Liver (tissue), 9 donors: ENCODE data around the gene ST7. TPM values are rescaled to one million over a fixed set of nuclear protein-coding genes. Genes with fewer than 3 reads are reported as not detected.

ENCODE experiments used
- DNase-seq: peaks from one replicate; pipeline ENCODE4 v3.0.0-alpha.2; 2017; ENCODE audit warnings: low spot score
- H3K27ac ChIP-seq, 2 donors: one replicate each; pipeline ENCODE4 v1.7.0; 2013; ENCODE audit warnings: inconsistent platforms in 2 of 2, low read length in 2 of 2, control low read depth in 1 of 2, low read depth in 1 of 2, mild to moderate bottlenecking in 1 of 2
- H3K27me3 ChIP-seq, 4 donors: one replicate each; pipeline versions ENCODE4 v1.6.1 to v1.7.0; 2013; ENCODE audit warnings: low read length in 3 of 4, inconsistent platforms in 1 of 4, mild to moderate bottlenecking in 1 of 4, moderate library complexity in 1 of 4; ENCODE audit not compliant: control insufficient read depth in 4 of 4, insufficient read depth in 4 of 4
- H3K36me3 ChIP-seq, 4 donors: one replicate each; pipeline versions ENCODE4 v1.6.1 to v1.7.0; 2013; ENCODE audit warnings: low read length in 3 of 4, mild to moderate bottlenecking in 3 of 4, low read depth in 1 of 4, moderate library complexity in 1 of 4; ENCODE audit not compliant: control insufficient read depth in 4 of 4, insufficient read depth in 3 of 4
- H3K4me1 ChIP-seq, 4 donors: one replicate each; pipeline versions ENCODE4 v1.6.1 to v1.7.0; 2013; ENCODE audit warnings: low read length in 3 of 4, mild to moderate bottlenecking in 3 of 4, moderate library complexity in 1 of 4; ENCODE audit not compliant: control insufficient read depth in 4 of 4, insufficient read depth in 4 of 4
- H3K4me3 ChIP-seq, 3 donors: one replicate each; pipeline versions ENCODE4 v1.6.1 to v1.7.0; 2013; ENCODE audit warnings: low read length in 3 of 3, control low read depth in 1 of 3, low read depth in 1 of 3, mild to moderate bottlenecking in 1 of 3
- H3K9ac ChIP-seq, 2 donors: one replicate each; pipeline ENCODE4 v1.7.0; 2013; ENCODE audit warnings: low read length in 2 of 2, mild to moderate bottlenecking in 2 of 2, moderate library complexity in 2 of 2, control low read depth in 1 of 2, low read depth in 1 of 2
- H3K9me3 ChIP-seq, 4 donors: one replicate each; pipeline versions ENCODE4 v1.6.1 to v1.7.0; 2013; ENCODE audit warnings: low read length in 3 of 4; ENCODE audit not compliant: control insufficient read depth in 4 of 4
- EGR1 ChIP-seq, 2 donors: IDR thresholded peaks; 2 replicates each; pipeline ENCODE4 v1.6.1; 2016 to 2018; ENCODE audit warnings: antibody characterized with exemption in 2 of 2, low read depth in 2 of 2
- FOXA1 ChIP-seq: IDR thresholded peaks from 2 replicates; pipeline ENCODE4 v1.6.1; 2016; ENCODE audit warnings: antibody characterized with exemption
- MAX ChIP-seq: IDR thresholded peaks from 2 replicates; pipeline ENCODE4 v1.6.1; 2016; ENCODE audit warnings: antibody characterized with exemption
- NR2F2 ChIP-seq: IDR thresholded peaks from 2 replicates; pipeline ENCODE4 v1.6.1; 2016; ENCODE audit warnings: antibody characterized with exemption
- RAD21 ChIP-seq, 2 donors: IDR thresholded peaks; 2 replicates each; pipeline ENCODE4 v1.6.1; 2016; ENCODE audit warnings: antibody characterized with exemption in 2 of 2, mild to moderate bottlenecking in 2 of 2
- REST ChIP-seq: IDR thresholded peaks from 2 replicates; pipeline ENCODE4 v1.6.1; 2016; ENCODE audit warnings: antibody characterized with exemption, mild to moderate bottlenecking
- RXRA ChIP-seq, 2 donors: IDR thresholded peaks; 2 replicates each; pipeline ENCODE4 v1.6.1; 2017 to 2018; ENCODE audit warnings: antibody characterized with exemption in 2 of 2, mild to moderate bottlenecking in 1 of 2
- TAF1 ChIP-seq: conservative IDR thresholded peaks from 2 replicates; pipeline ENCODE4 v1.6.1; 2016; ENCODE audit warnings: antibody characterized with exemption, mild to moderate bottlenecking
- YY1 ChIP-seq: IDR thresholded peaks from 2 replicates; pipeline ENCODE4 v1.6.1; 2016; ENCODE audit warnings: antibody characterized with exemption, mild to moderate bottlenecking
- ZBTB33 ChIP-seq: IDR thresholded peaks from 2 replicates; pipeline ENCODE4 v1.6.1; 2016; ENCODE audit warnings: antibody characterized with exemption
- WGBS: extraction: QIAGEN DNeasy Blood & Tissue Kit; methylation state at CpG from one replicate; pipeline ENCODE4 v1.1.7; 2013; 5-methylcytosine and 5-hydroxymethylcytosine counted together
- polyA plus RNA-seq, 2 donors: library from polyadenylated mRNA; stranded (reverse) in 1 of 2; unstranded in 1 of 2; fragments of 200-250 nt in 1 of 2; fragments of >200 nt in 1 of 2; fragmentation: Nextera tagmentation in 1 of 2; extraction: Ambion mirVana in 1 of 2; gene quantifications; one replicate each; pipeline versions ENCODE4 v1.2.1 to v1.2.3, GENCODE V29; 2013 to 2015
- total RNA-seq, 2 donors: library from RNA; depleted of rRNA; stranded (reverse); fragments of >200 nt; gene quantifications; one replicate each; pipeline ENCODE4 v1.2.3, GENCODE V29; 2014
- TF ChIP-seq, protein P1 (sequence below): IDR thresholded peaks from 2 replicates; pipeline ENCODE4 v1.6.1; 2016; ENCODE audit warnings: antibody characterized with exemption
- TF ChIP-seq, protein P2 (sequence below): fragments of 150-350 bp; IDR thresholded peaks from 2 replicates; pipeline ENCODE4 v1.5.1; 2017; ENCODE audit warnings: improper control_type of control experiment, low read depth, low read length; ENCODE audit not compliant: missing input control
- donor health status: healthy.
- donor health status: healthy.
- donor health status: healthy.
- donor health status: healthy.
- donor health status: healthy.

The ST7 gene
- total and polyA plus RNA-seq, 4 donors, result 13.5 to 30.7 (median 22.6) TPM

GRCh38 chr7:117071551-117071950 is 118.2 kb downstream of the ST7 start (continued):
- TF ChIP-seq REST (no peak), RXRA (IDR thresholded peaks at IDR 0.05) (no peak), NR2F2 (no peak), FOXA1 (no peak), EGR1 (IDR thresholded peaks at IDR 0.05; ENCODE audit: low read depth in 2 of 2) (no peak), YY1 (no peak)

DNA sequence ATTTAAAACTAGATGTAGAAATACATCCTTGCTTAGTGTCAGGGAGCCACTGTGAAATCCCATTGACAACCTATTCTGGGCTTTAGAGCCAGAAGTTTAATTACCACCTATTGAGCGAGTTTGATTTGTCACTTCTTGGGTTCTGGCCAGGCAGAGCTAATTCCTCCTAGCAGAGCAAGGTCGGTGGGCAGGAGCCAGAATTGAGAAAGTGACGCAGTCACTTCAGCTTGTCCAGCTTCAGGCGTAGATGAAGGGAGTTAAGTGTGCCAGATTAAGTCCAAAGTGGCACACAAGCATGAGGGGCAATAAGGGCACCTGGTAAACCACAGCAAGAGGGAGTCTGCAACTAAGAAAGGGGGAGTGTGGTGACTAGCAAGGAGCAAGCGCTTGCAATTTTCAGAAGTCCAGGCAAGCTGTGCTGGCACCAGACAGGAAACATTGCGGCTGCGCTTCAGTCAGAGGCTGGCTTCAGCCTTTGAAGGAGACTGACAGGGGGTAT is 119.4 kb downstream of the ST7 start:
- 31% methylated on average over 7 of the region's 7 CpGs for whole genome bisulfite sequencing
- Histone ChIP-seq H3K4me1 (peaks cover 10 to 51% (median 28%) of the 10 kb centered on the region in 4 donors), H3K27ac (no peak overlapping the region), H3K9me3 (no peaks in the 10 kb centered on the region), H3K27me3 (no peaks in the 10 kb centered on the region), H3K9ac (no peak overlapping the region), H3K4me3 (no peak overlapping the region), H3K36me3 (no peaks in the 10 kb centered on the region)
- no peak for DNase-seq
- TF ChIP-seq FOXA1, result no peak
- TF ChIP-seq, protein P1, sequence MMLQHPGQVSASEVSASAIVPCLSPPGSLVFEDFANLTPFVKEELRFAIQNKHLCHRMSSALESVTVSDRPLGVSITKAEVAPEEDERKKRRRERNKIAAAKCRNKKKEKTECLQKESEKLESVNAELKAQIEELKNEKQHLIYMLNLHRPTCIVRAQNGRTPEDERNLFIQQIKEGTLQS, result no peak

GRCh38 chr7:117074378-117074777 is 121.1 kb downstream of the ST7 start:
- Histone ChIP-seq H3K4me1 (peaks cover 10 to 54% (median 30%) of the 10 kb centered on the region in 4 donors), H3K27ac (no peak overlapping the region), H3K9ac (no peak overlapping the region), H3K4me3 (no peak overlapping the region), H3K36me3 (no peaks in the 10 kb centered on the region), H3K9me3 (no peaks in the 10 kb centered on the region), H3K27me3 (no peaks in the 10 kb centered on the region)
- whole genome bisulfite sequencing, result 93% methylated on average over 4 of the region's 4 CpGs
- no peak for DNase-seq
- TF ChIP-seq, protein P2, sequence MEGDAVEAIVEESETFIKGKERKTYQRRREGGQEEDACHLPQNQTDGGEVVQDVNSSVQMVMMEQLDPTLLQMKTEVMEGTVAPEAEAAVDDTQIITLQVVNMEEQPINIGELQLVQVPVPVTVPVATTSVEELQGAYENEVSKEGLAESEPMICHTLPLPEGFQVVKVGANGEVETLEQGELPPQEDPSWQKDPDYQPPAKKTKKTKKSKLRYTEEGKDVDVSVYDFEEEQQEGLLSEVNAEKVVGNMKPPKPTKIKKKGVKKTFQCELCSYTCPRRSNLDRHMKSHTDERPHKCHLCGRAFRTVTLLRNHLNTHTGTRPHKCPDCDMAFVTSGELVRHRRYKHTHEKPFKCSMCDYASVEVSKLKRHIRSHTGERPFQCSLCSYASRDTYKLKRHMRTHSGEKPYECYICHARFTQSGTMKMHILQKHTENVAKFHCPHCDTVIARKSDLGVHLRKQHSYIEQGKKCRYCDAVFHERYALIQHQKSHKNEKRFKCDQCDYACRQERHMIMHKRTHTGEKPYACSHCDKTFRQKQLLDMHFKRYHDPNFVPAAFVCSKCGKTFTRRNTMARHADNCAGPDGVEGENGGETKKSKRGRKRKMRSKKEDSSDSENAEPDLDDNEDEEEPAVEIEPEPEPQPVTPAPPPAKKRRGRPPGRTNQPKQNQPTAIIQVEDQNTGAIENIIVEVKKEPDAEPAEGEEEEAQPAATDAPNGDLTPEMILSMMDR, result no peak
- TF ChIP-seq ZBTB33 (no peak), TAF1 (no peak), RAD21 (IDR thresholded peaks at IDR 0.05) (no peak), MAX (no peak), FOXA1 (no peak), REST (no peak)
